ENCODE data around the gene FARP1.

FARP1 gene

DNA sequence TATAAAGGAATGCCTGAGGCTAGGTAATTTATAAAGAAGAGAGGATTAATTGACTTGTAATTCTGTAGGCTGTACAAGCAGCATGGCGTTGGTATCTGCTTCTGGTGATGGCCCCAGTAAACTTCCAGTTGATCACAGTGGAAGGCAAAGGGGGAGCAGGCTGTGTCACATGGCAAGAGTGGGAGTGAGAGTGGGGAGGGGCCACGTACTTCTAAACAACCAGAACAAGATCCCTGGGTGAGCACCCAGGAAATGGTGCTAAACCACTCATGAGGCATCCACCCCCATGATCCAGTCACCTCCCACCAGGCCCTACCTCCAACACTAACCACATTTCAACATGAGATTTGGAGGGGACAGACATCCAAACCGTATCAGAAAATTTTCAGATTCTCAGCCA, 37.2 kb downstream of the FARP1 start:
- H3K4me3 ChIP-seq (ENCODE audit: low read length) = no peak overlapping the region
- TF ChIP-seq, protein P1, sequence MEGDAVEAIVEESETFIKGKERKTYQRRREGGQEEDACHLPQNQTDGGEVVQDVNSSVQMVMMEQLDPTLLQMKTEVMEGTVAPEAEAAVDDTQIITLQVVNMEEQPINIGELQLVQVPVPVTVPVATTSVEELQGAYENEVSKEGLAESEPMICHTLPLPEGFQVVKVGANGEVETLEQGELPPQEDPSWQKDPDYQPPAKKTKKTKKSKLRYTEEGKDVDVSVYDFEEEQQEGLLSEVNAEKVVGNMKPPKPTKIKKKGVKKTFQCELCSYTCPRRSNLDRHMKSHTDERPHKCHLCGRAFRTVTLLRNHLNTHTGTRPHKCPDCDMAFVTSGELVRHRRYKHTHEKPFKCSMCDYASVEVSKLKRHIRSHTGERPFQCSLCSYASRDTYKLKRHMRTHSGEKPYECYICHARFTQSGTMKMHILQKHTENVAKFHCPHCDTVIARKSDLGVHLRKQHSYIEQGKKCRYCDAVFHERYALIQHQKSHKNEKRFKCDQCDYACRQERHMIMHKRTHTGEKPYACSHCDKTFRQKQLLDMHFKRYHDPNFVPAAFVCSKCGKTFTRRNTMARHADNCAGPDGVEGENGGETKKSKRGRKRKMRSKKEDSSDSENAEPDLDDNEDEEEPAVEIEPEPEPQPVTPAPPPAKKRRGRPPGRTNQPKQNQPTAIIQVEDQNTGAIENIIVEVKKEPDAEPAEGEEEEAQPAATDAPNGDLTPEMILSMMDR (conservative IDR thresholded peaks at IDR 0.05; ENCODE audit: low read depth, low read length) = no peak
- DNase-seq (ENCODE audit: low read depth) = no peak

DNA sequence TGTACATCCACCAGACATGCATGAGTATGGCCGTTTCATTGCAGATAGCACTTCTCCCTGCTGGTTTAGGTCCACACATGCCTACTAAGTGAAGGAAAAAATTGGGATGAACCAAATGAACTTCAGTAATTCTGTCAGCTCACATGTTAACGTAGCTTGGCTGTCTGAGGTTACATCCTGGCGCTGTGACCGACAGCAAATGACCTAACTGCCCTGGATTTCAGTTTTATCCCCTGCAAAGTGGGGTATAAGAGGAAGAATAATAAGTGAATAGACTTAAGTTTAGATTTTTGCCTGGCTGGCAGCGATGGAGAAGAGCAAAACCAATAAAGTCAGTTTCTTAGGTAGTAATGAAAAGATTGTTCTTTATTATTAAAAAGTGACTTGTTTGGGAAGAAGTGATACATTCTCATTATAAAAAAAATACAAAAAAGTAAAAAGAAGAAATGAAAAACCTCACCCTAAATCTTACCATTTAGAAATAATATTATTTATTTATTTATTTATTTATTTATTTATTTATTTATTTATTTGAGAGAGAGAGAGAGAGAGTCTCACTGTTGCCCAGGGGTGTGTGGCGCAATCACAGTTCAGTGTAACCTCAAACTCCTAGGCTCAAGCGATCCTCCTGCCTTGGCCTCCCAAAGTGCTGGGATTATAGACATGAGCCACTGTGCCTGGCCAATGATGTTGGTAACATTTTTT, 38.4 kb downstream of the FARP1 start:
- TF ChIP-seq, protein P1 (conservative IDR thresholded peaks at IDR 0.05; ENCODE audit: low read depth, low read length) = no peak
- DNase-seq (ENCODE audit: low read depth) = no peak
- no peak overlapping the region for H3K4me3 ChIP-seq (ENCODE audit: low read length)

DNA sequence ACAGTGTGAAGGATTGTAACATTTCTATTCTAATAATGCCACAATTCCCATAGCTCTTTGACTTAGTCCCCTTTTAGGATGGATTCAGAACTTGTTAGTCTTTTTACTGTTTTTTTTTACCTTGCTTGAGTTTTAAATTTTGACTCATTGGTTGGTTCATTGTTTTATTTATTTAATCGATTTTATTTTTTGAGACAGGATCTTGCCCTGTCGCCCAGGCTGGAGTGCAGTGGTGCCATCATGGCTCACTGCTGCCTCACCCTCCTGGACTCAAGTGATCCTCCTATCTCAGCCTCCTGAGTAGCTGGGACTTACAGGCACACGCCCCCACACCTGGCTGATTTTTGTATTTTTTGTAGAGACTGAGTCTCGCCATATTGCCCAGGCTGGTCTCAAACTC, 39.3 kb downstream of the FARP1 start:
- TF ChIP-seq, protein P1 (conservative IDR thresholded peaks at IDR 0.05; ENCODE audit: low read depth, low read length) = no peak
- H3K4me3 ChIP-seq (ENCODE audit: low read length) = no peak overlapping the region
- no peak for DNase-seq (ENCODE audit: low read depth)

DNA sequence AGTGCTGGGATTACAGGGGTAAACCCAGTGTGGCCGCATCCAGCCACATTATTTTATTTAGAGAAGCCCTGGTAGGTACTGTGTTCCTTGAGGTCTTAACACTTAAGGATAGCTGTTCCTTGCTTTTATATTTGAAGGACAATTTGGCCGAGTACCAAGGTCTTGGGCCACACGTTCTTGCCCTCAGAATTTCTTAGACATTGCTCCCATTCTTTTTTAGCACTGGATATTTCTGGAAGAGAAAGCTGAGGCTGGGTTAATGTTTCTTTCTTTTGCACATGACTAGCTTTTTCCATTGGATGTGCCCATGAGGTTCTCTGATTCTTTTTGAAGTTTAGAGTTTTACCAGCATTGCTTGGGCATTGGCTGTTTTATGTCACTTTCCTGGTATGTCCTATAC, 39.7 kb downstream of the FARP1 start:
- H3K4me3 ChIP-seq (ENCODE audit: low read length) = no peak overlapping the region
- TF ChIP-seq, protein P1 (conservative IDR thresholded peaks at IDR 0.05; ENCODE audit: low read depth, low read length) = no peak
- DNase-seq (ENCODE audit: low read depth) = no peak

DNA sequence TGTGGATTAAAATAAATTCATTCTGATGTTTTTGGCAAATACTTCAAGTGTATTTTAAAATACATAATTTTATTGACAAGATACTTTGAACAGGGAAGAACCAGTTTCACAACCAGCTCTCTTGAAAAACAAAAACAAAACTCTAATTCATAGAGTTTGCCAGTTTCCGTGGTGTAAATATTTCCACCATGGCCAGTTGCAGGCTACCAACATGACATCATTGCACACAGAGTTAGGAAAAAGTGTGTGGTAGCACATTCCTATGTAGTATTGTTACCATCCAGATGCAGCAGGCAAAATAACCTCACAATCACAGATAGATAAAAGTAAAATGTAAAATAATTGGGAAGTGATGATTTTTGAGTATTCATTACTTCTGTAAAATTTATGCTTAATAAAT, 41.9 kb downstream of the FARP1 start:
- no peak overlapping the region for H3K4me3 ChIP-seq (ENCODE audit: low read length)
- no peak for DNase-seq (ENCODE audit: low read depth)
- TF ChIP-seq, protein P1 (conservative IDR thresholded peaks at IDR 0.05; ENCODE audit: low read depth, low read length) = no peak

DNA sequence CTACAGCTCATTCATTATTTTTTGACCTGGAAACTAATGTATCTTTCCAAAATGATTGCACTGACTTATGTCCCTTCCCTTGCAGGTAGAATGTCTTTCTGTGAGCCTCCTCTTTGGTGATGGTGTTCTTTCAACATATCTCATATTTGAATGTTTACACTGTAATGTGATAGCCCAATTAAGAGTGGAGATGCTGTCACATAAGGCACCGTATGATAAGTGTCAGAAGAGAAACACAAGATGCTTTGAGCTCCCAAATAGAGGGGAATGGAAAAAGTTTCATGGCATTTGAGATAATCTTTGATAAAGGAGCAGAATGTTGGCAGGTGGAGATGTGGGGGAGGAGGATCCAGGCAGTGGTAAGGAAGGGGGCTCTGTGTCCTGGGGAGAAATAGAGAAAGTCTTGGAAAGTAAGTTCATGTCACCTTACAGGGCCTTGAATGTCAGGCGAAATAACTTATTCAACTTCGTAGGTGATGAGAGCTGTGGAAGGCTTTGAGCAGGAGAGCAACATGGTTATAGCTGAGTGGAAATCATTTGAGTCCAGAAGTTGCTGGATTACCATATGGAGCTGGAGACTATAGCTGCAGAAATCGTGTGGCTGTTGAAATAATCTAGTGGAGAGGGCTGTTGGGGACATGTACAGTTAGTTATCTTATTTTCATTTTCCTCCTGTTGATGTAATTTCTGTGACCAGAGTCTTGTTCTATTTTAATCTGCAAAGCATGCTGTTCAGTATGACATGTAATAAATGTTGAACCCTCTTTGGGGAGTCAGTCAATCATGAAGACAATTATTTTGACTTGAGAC, 44.5 kb downstream of the FARP1 start:
- TF ChIP-seq, protein P1 (conservative IDR thresholded peaks at IDR 0.05; ENCODE audit: low read depth, low read length) = no peak
- no peak for DNase-seq (ENCODE audit: low read depth)
- no peak overlapping the region for H3K4me3 ChIP-seq (ENCODE audit: low read length)

DNA sequence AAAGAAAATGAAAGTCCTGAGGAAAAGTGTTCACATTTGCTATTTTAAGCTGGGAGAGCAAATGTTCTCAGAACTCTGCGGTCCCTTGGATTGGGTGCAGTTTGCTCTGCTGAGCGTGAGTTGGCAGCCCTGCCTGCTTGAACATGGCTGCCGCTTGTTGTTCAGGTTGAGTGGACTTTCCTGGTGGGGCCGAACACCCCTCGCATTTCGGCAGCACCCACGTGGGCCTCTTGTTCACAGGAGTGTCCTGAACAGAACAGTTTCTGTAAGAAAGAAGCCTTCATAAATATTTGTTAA, 45.0 kb downstream of the FARP1 start:
- no peak overlapping the region for H3K4me3 ChIP-seq (ENCODE audit: low read length)
- no peak for DNase-seq (ENCODE audit: low read depth)
- TF ChIP-seq, protein P1 (conservative IDR thresholded peaks at IDR 0.05; ENCODE audit: low read depth, low read length) = no peak

Data from retinal pigment epithelial cell (primary cell).